BLaER1 treated with 17β-estradiol and CSF1 and Interleukin-3, amounts not matched to agents 10 nM and 100 nM (cell line): ENCODE data around the gene PAQR8.

ENCODE experiments used
- H3K27ac ChIP-seq, 11 experiments: shearing (Covaris generic); formaldehyde crosslinking; 2 replicates each; pipeline ENCODE4 v1.8.1; 2022
- H3K27me3 ChIP-seq, 11 experiments: shearing (Covaris generic); formaldehyde crosslinking; 2 replicates each; pipeline ENCODE4 v1.8.1; 2022
- H3K36me3 ChIP-seq, 11 experiments: shearing (Covaris generic); formaldehyde crosslinking; 2 replicates each; pipeline ENCODE4 v1.8.1; 2022
- H3K4me1 ChIP-seq, 10 experiments: shearing (Covaris generic); formaldehyde crosslinking; 2 replicates each; pipeline ENCODE4 v1.8.1; 2022
- H3K4me2 ChIP-seq, 11 experiments: shearing (Covaris generic); formaldehyde crosslinking; 2 replicates each; pipeline ENCODE4 v1.8.1; 2022
- H3K4me3 ChIP-seq, 10 experiments: shearing (Covaris generic); formaldehyde crosslinking; 2 replicates each; pipeline ENCODE4 v1.8.1; 2022
- H3K9ac ChIP-seq, 11 experiments: shearing (Covaris generic); formaldehyde crosslinking; 2 replicates each; pipeline ENCODE4 v1.8.1; 2022
- H3K9me3 ChIP-seq, 11 experiments: shearing (Covaris generic); formaldehyde crosslinking; replicated peaks in 1 of 11; 2 replicates each; pipeline ENCODE4 v1.8.1; 2022
- H4K20me1 ChIP-seq, 11 experiments: shearing (Covaris generic); formaldehyde crosslinking; 2 replicates each; pipeline ENCODE4 v1.8.1; 2022
- Cebpa-rat ChIP-seq, 11 experiments: shearing (Covaris generic); IDR thresholded peaks; 2 replicates each; pipeline ENCODE4 v1.8.1; 2022

PAQR8 gene

GRCh38 chr6:52341561-52342260 is 20.2 kb upstream of the PAQR8 start:
- no peak overlapping the region for H3K9ac ChIP-seq
- H3K4me2 ChIP-seq, result peak overlapping the region in 10 of 11 experiments; percentile 0 to 66 (median 42); a peak in 18 of 22 replicates
- H3K36me3 ChIP-seq, result no peaks in the 10 kb centered on the region
- H3K4me3 ChIP-seq, result no peak overlapping the region
- no peak overlapping the region for H3K27ac ChIP-seq
- no peaks in the 10 kb centered on the region for H3K27me3 ChIP-seq
- no peaks in the 10 kb centered on the region for H4K20me1 ChIP-seq
- H3K4me1 ChIP-seq, result peaks cover 6 to 21% (median 9%) of the 10 kb centered on the region in 10 experiments
- H3K9me3 ChIP-seq, result no peaks in the 10 kb centered on the region
- no peak for TF ChIP-seq Cebpa-rat (IDR thresholded peaks at IDR 0.05)

GRCh38 chr6:52345311-52345710 is 16.6 kb upstream of the PAQR8 start:
- Histone ChIP-seq H4K20me1 (no peaks in the 10 kb centered on the region), H3K9me3 (no peaks in the 10 kb centered on the region), H3K4me2 (no peak overlapping the region), H3K27ac (no peak overlapping the region), H3K27me3 (no peaks in the 10 kb centered on the region), H3K9ac (no peak overlapping the region), H3K4me1 (peaks cover 9 to 18% (median 13%) of the 10 kb centered on the region in 10 experiments), H3K4me3 (no peak overlapping the region), H3K36me3 (no peaks in the 10 kb centered on the region)
- no peak for TF ChIP-seq Cebpa-rat (IDR thresholded peaks at IDR 0.05)

GRCh38 chr6:52346503-52346902 is 15.4 kb upstream of the PAQR8 start:
- Histone ChIP-seq H4K20me1 (no peaks in the 10 kb centered on the region), H3K4me3 (no peak overlapping the region), H3K27ac (no peak overlapping the region), H3K9me3 (no peaks in the 10 kb centered on the region), H3K36me3 (no peaks in the 10 kb centered on the region), H3K4me2 (no peak overlapping the region), H3K4me1 (peaks cover 21 to 26% (median 24%) of the 10 kb centered on the region in 10 experiments), H3K9ac (no peak overlapping the region), H3K27me3 (no peaks in the 10 kb centered on the region)
- TF ChIP-seq Cebpa-rat (IDR thresholded peaks at IDR 0.05), result no peak

- no peaks in the 10 kb centered on the region for H3K27me3 ChIP-seq
- H3K4me2 ChIP-seq, result no peak overlapping the region
- TF ChIP-seq Cebpa-rat (IDR thresholded peaks at IDR 0.05), result no peak
- peaks cover 26 to 31% (median 29%) of the 10 kb centered on the region in 10 experiments for H3K4me1 ChIP-seq
- no peak overlapping the region for H3K27ac ChIP-seq
- no peaks in the 10 kb centered on the region for H3K9me3 ChIP-seq
- H3K9ac ChIP-seq, result no peak overlapping the region
- H3K4me3 ChIP-seq, result no peak overlapping the region
- peaks cover 0 to 4% (median 0%) of the 10 kb centered on the region in 11 experiments; a peak in 1 of 22 replicates for H4K20me1 ChIP-seq
- H3K36me3 ChIP-seq, result no peaks in the 10 kb centered on the region
Observed at GRCh38 chr6:52347818-52348217, 14.1 kb upstream of the PAQR8 start.

- Histone ChIP-seq H3K36me3 (no peaks in the 10 kb centered on the region), H3K4me1 (peaks cover 35 to 55% (median 43%) of the 10 kb centered on the region in 10 experiments), H3K4me2 (peak overlapping the region; percentile 55 to 92 (median 82)), H4K20me1 (peaks cover 0 to 4% (median 0%) of the 10 kb centered on the region in 11 experiments; a peak in 1 of 22 replicates), H3K9ac (peak overlapping the region in 4 of 11 experiments; percentile 11 to 43 (median 24); a peak in 7 of 22 replicates), H3K9me3 (no peaks in the 10 kb centered on the region), H3K4me3 (no peak overlapping the region), H3K27me3 (no peaks in the 10 kb centered on the region), H3K27ac (peak overlapping the region in 10 of 11 experiments; percentile 8 to 77 (median 56); a peak in 16 of 22 replicates)
- no peak for TF ChIP-seq Cebpa-rat (IDR thresholded peaks at IDR 0.05)
Observed at GRCh38 chr6:52351879-52352238, 10.1 kb upstream of the PAQR8 start.

GRCh38 chr6:52352239-52353018 is 9.5 kb upstream of the PAQR8 start:
- no peaks in the 10 kb centered on the region for H3K36me3 ChIP-seq
- H3K27me3 ChIP-seq, result no peaks in the 10 kb centered on the region
- H3K9ac ChIP-seq, result peak overlapping the region in 6 of 11 experiments; percentile 11 to 50 (median 28); a peak in 10 of 22 replicates
- H3K9me3 ChIP-seq, result no peaks in the 10 kb centered on the region
- H3K4me2 ChIP-seq, result peak overlapping the region; percentile 55 to 92 (median 82)
- peak overlapping the region in 6 of 10 experiments; percentile 17 to 39 (median 25); a peak in 6 of 20 replicates for H3K4me3 ChIP-seq
- TF ChIP-seq Cebpa-rat (IDR thresholded peaks at IDR 0.05), result 0 out of 22 replicates have a peak, but pooled peaks of 1 of the 11 experiments have one; percentile 36
- H3K27ac ChIP-seq, result peak overlapping the region in 10 of 11 experiments; percentile 8 to 77 (median 56); a peak in 16 of 22 replicates
- peaks cover 0 to 4% (median 0%) of the 10 kb centered on the region in 11 experiments; a peak in 1 of 22 replicates for H4K20me1 ChIP-seq
- H3K4me1 ChIP-seq, result peaks cover 35 to 55% (median 43%) of the 10 kb centered on the region in 10 experiments

- peaks cover 28 to 50% (median 38%) of the 10 kb centered on the region in 10 experiments for H3K4me1 ChIP-seq
- no peak for TF ChIP-seq Cebpa-rat (IDR thresholded peaks at IDR 0.05)
- no peaks in the 10 kb centered on the region for H3K9me3 ChIP-seq
- H3K27me3 ChIP-seq, result no peaks in the 10 kb centered on the region
- H3K27ac ChIP-seq, result no peak overlapping the region
- no peak overlapping the region for H3K4me3 ChIP-seq
- peak overlapping the region in 2 of 11 experiments; percentile 1 to 5; a peak in 2 of 22 replicates for H3K4me2 ChIP-seq
- H3K9ac ChIP-seq, result no peak overlapping the region
- no peaks in the 10 kb centered on the region for H3K36me3 ChIP-seq
- peaks cover 0 to 4% (median 0%) of the 10 kb centered on the region in 11 experiments; a peak in 1 of 22 replicates for H4K20me1 ChIP-seq
Observed at GRCh38 chr6:52356017-52356416, 5.9 kb upstream of the PAQR8 start.

- H3K27me3 ChIP-seq, result no peaks in the 10 kb centered on the region
- no peak overlapping the region for H3K27ac ChIP-seq
- no peak for TF ChIP-seq Cebpa-rat (IDR thresholded peaks at IDR 0.05)
- no peak overlapping the region for H3K4me3 ChIP-seq
- no peak overlapping the region for H3K4me2 ChIP-seq
- no peaks in the 10 kb centered on the region for H3K36me3 ChIP-seq
- peaks cover 20 to 39% (median 27%) of the 10 kb centered on the region in 10 experiments for H3K4me1 ChIP-seq
- H3K9me3 ChIP-seq, result no peaks in the 10 kb centered on the region
- H4K20me1 ChIP-seq, result peaks cover 0 to 13% (median 0%) of the 10 kb centered on the region in 11 experiments; a peak in 4 of 22 replicates
- H3K9ac ChIP-seq, result no peak overlapping the region
Observed at GRCh38 chr6:52359403-52359802, 2.5 kb upstream of the PAQR8 start.

GRCh38 chr6:52360028-52360427 is 1.9 kb upstream of the PAQR8 start:
- H3K9ac ChIP-seq, result no peak overlapping the region
- H3K4me2 ChIP-seq, result no peak overlapping the region
- no peak overlapping the region for H3K27ac ChIP-seq
- H3K4me1 ChIP-seq, result peaks cover 20 to 41% (median 30%) of the 10 kb centered on the region in 10 experiments
- no peaks in the 10 kb centered on the region for H3K27me3 ChIP-seq
- no peaks in the 10 kb centered on the region for H3K9me3 ChIP-seq
- no peak for TF ChIP-seq Cebpa-rat (IDR thresholded peaks at IDR 0.05)
- H3K36me3 ChIP-seq, result no peaks in the 10 kb centered on the region
- H4K20me1 ChIP-seq, result peaks cover 0 to 19% (median 0%) of the 10 kb centered on the region in 11 experiments; a peak in 4 of 22 replicates
- no peak overlapping the region for H3K4me3 ChIP-seq
